D721Med (cell line): ENCODE data around the gene ZNF580.

Experiments
- DNase-seq: peaks from one replicate; pipeline ENCODE4 v3.0.0; 2011; ENCODE audit warnings: low spot score; ENCODE audit not compliant: insufficient read length
- FAIRE-seq: peaks from 2 replicates; lab custom pipeline; 2011; peaks lifted over from hg19 to GRCh38; lab: Jason Lieb, UNC
- CTCF ChIP-seq: IDR thresholded peaks from 2 replicates; pipeline ENCODE4 v1.5.1; 2012; ENCODE audit warnings: mild to moderate bottlenecking, control low read depth; ENCODE audit not compliant: insufficient read depth; ENCODE audit errors: missing control alignments

The ZNF580 gene

GRCh38 chr19:55613930-55614710 is 26.7 kb upstream of the ZNF580 start:
- DNase-seq: no peak
- no peak for FAIRE-seq
- no peak for TF ChIP-seq CTCF

- TF ChIP-seq CTCF: no peak
- FAIRE-seq (no peak), DNase-seq (no peak)
These were observed 25.9 kb upstream of the ZNF580 start for GRCh38 chr19:55614711-55615542.

GRCh38 chr19:55615543-55616394 is 25.0 kb upstream of the ZNF580 start:
- TF ChIP-seq CTCF: no peak
- DNase-seq (no peak), FAIRE-seq (no peak)

- no peak for TF ChIP-seq CTCF
- DNase-seq (no peak), FAIRE-seq (no peak)
These were observed 24.4 kb upstream of the ZNF580 start for GRCh38 chr19:55616395-55616875.

GRCh38 chr19:55617426-55617825 is 23.4 kb upstream of the ZNF580 start:
- TF ChIP-seq CTCF: no peak
- FAIRE-seq: no peak
- no peak for DNase-seq

- no peak for TF ChIP-seq CTCF
- no peak for FAIRE-seq
- no peak for DNase-seq
These were observed 22.4 kb upstream of the ZNF580 start for GRCh38 chr19:55618426-55618825.
